ENCODE results near the gene BPIFB2.
"Not testable (repeated sequence)": the region's sequence is repeated elsewhere in the genome, so short reads cannot be mapped to it uniquely, and the experiment has no call there.

The BPIFB2 gene

GRCh38 chr20:33042983-33043730 is 35.7 kb downstream of the BPIFB2 start:
- DNase-seq (ENCODE audit: low spot score): no peak

GRCh38 chr20:33043731-33044181 is 36.3 kb downstream of the BPIFB2 start:
- DNase-seq (ENCODE audit: low spot score): no peak

- DNase-seq (ENCODE audit: low spot score): not testable (repeated sequence)
Measured at GRCh38 chr20:33045129-33045721, 37.7 kb downstream of the BPIFB2 start.

GRCh38 chr20:33046412-33046811 is 38.9 kb downstream of the BPIFB2 start:
- DNase-seq (ENCODE audit: low spot score): no peak

- no peak for DNase-seq (ENCODE audit: low spot score)
Measured at GRCh38 chr20:33051333-33051732, 43.8 kb downstream of the BPIFB2 start.

- DNase-seq (ENCODE audit: low spot score): no peak
Measured at GRCh38 chr20:33053291-33054106, 46.0 kb downstream of the BPIFB2 start, which contains the start of gene BPIFB3. Gene BPIFB3 (plus strand): TSS chr20:33053903. CDS start chr20:33055436, 1,533 bp downstream.

- DNase-seq (ENCODE audit: low spot score): no peak
Measured at GRCh38 chr20:33054381-33054780, 46.9 kb downstream of the BPIFB2 start.

GRCh38 chr20:33054791-33055190 is 47.3 kb downstream of the BPIFB2 start:
- DNase-seq (ENCODE audit: low spot score): no peak

- DNase-seq (ENCODE audit: low spot score): no peak
Measured at GRCh38 chr20:33059136-33059535, 51.6 kb downstream of the BPIFB2 start.

- DNase-seq (ENCODE audit: low spot score): no peak
Measured at GRCh38 chr20:33059741-33060390, 52.4 kb downstream of the BPIFB2 start.

- no peak for DNase-seq (ENCODE audit: low spot score)
Measured at GRCh38 chr20:33061658-33062028, 54.1 kb downstream of the BPIFB2 start.

GRCh38 chr20:33062105-33062824 is 54.8 kb downstream of the BPIFB2 start:
- no peak for DNase-seq (ENCODE audit: low spot score)

GRCh38 chr20:33062825-33063149 is 55.3 kb downstream of the BPIFB2 start:
- DNase-seq (ENCODE audit: low spot score): no peak

- no peak for DNase-seq (ENCODE audit: low spot score)
Measured at GRCh38 chr20:33063271-33063670, 55.8 kb downstream of the BPIFB2 start.

- DNase-seq (ENCODE audit: low spot score): no peak
Measured at GRCh38 chr20:33064572-33065287, 57.2 kb downstream of the BPIFB2 start.

GRCh38 chr20:33065785-33066184 is 58.3 kb downstream of the BPIFB2 start:
- DNase-seq (ENCODE audit: low spot score): no peak

- DNase-seq (ENCODE audit: low spot score): no peak
Measured at GRCh38 chr20:33067806-33068205, 60.3 kb downstream of the BPIFB2 start.

GRCh38 chr20:33068251-33068939 is 60.9 kb downstream of the BPIFB2 start:
- no peak for DNase-seq (ENCODE audit: low spot score)

GRCh38 chr20:33069673-33070072 is 62.2 kb downstream of the BPIFB2 start:
- no peak for DNase-seq (ENCODE audit: low spot score)

All from AG20443 (cell line).